ENCODE data around the gene HOXA6. TPM values are rescaled to one million over a fixed set of nuclear protein-coding genes. Genes with fewer than 3 reads are reported as not detected.

The HOXA6 gene
- total and polyA plus RNA-seq, 9 of the 15 experiments (the other 6 are each of a cell fraction or from before 2014, with no cell fraction given) = not detected

- in situ Hi-C loops (cut with MboI) = no loop called here
- CTCF ChIA-PET (ENCODE audit: low intra/inter-chr PET ratio) = interaction anchor here (1.3 kb wide), 1 partner anchor 826 kb away, joined by 3 read pairs; no protein-coding TSS in a partner anchor
- no peak for ATAC-seq
- no peak overlapping the region for H3K4me2 ChIP-seq (ENCODE audit: insufficient read depth, low read length)
- no peak for FAIRE-seq
- peaks cover 0 to 13% of the 10 kb centered on the region in 2 experiments; a peak in 1 of 5 replicates for H3K4me1 ChIP-seq (replicated peaks in 1 of 2; ENCODE audit: control insufficient read depth in 2 of 2, insufficient read depth in 2 of 2, low read length in 2 of 2)
- DNase-seq (ENCODE audit: extremely low read depth in 1 of 4, low spot score in 3 of 4) = no peak
- H3K27me3 ChIP-seq (ENCODE audit: control insufficient read depth in 2 of 2, insufficient read depth in 2 of 2, low read length in 2 of 2) = peaks cover 21 to 50% of the 10 kb centered on the region in 2 experiments
- no peak overlapping the region for H3K4me3 ChIP-seq
- H3K27ac ChIP-seq (ENCODE audit: extremely low read depth, low read depth, low read length) = no peak overlapping the region
- intact Hi-C loops (cut with micrococcal nuclease) = no loop called here
- no peak for TF ChIP-seq CXXC5 (CRISPR knock-in tag; IDR thresholded peaks at IDR 0.05)
- no peak for TF ChIP-seq JUNB (CRISPR knock-in tag; conservative IDR thresholded peaks at IDR 0.05)
- no peak for TF ChIP-seq SNRNP70 (optimal IDR thresholded peaks at IDR 0.05; ENCODE audit: low read depth, low read length)
- no peak for TF ChIP-seq ZNF778 (CRISPR knock-in tag; IDR thresholded peaks at IDR 0.05)
- no peak for TF ChIP-seq PHF8 (IDR thresholded peaks at IDR 0.05; ENCODE audit: borderline replicate concordance, low read length)
- no peak for TF ChIP-seq TEAD2 (tag; IDR thresholded peaks at IDR 0.05)
- no peak for TF ChIP-seq FOXM1 (IDR thresholded peaks at IDR 0.05; ENCODE audit: low read depth)
- TF ChIP-seq FOXM1 (CRISPR knock-in tag; IDR thresholded peaks at IDR 0.05; ENCODE audit: low read depth) = no peak
- no peak for TF ChIP-seq ATF4 (CRISPR knock-in tag; IDR thresholded peaks at IDR 0.05)
- TF ChIP-seq MEF2D (tag; conservative IDR thresholded peaks at IDR 0.05; ENCODE audit: low read depth) = no peak
- no peak for TF ChIP-seq HOXB6 (CRISPR knock-in tag; IDR thresholded peaks at IDR 0.05; ENCODE audit: borderline replicate concordance)
- TF ChIP-seq NFATC3 (IDR thresholded peaks at IDR 0.05) = no peak
- TF ChIP-seq CHAMP1 (IDR thresholded peaks at IDR 0.05) = no peak
- TF ChIP-seq TEAD4 (IDR thresholded peaks at IDR 0.05; ENCODE audit: low read length) = no peak
- TF ChIP-seq TEAD4 (CRISPR knock-in tag; IDR thresholded peaks at IDR 0.05; ENCODE audit: borderline replicate concordance) = no peak
- TF ChIP-seq CBX5 (IDR thresholded peaks at IDR 0.05; ENCODE audit: borderline replicate concordance, low read depth) = no peak
- TF ChIP-seq MED1 (CRISPR knock-in tag; IDR thresholded peaks at IDR 0.05; ENCODE audit: borderline replicate concordance) = no peak
- no peak for TF ChIP-seq SREBF1 (IDR thresholded peaks at IDR 0.05; ENCODE audit: borderline replicate concordance, low read depth, low read length)
- TF ChIP-seq SAFB (IDR thresholded peaks at IDR 0.05; ENCODE audit: borderline replicate concordance, low read depth, low read length) = no peak
- TF ChIP-seq IRF9 (tag; IDR thresholded peaks at IDR 0.05) = no peak
- no peak for TF ChIP-seq MYBL2 (IDR thresholded peaks at IDR 0.05; ENCODE audit: low read depth)
- TF ChIP-seq MYBL2 (CRISPR knock-in tag; IDR thresholded peaks at IDR 0.05; ENCODE audit: borderline replicate concordance) = no peak
- H3K79me2 ChIP-seq (ENCODE audit: control insufficient read depth, insufficient read depth, low read length) = no peaks in the 10 kb centered on the region
- POLR2A ChIA-PET = no interaction called here
- no peak overlapping the region for H3K9ac ChIP-seq (ENCODE audit: insufficient read depth in 1 of 2, low read depth in 2 of 2, low read length in 2 of 2)
- H3K9me1 ChIP-seq (ENCODE audit: control insufficient read depth, insufficient read depth, low read length) = no peaks in the 10 kb centered on the region
- no peak overlapping the region for H2AFZ ChIP-seq (ENCODE audit: low read depth, low read length)
- H3K9me3 ChIP-seq (replicated peaks; ENCODE audit: control insufficient read depth, insufficient read depth, low read depth, low read length) = no peaks in the 10 kb centered on the region
- 0% methylated on average over 2 of the region's 2 CpGs for WGBS (ENCODE audit: insufficient coverage, low coverage, missing lambda C conversion rate)
- no peaks in the 10 kb centered on the region for H4K20me1 ChIP-seq (replicated peaks; ENCODE audit: control insufficient read depth, insufficient read depth, low read length)
- no TSS peak for BruUV-seq (replicated peaks)
- no peaks in the 10 kb centered on the region for H3K36me3 ChIP-seq (ENCODE audit: control insufficient read depth, insufficient read depth, low read length)
These were observed 46.4 kb upstream of the HOXA6 start for GRCh38 chr7:27194002-27194352.
